IMR-90 (cell line): ENCODE data around the gene GLRA3. TPM values are rescaled to one million over a fixed set of nuclear protein-coding genes. Genes with fewer than 3 reads are reported as not detected.

Experiments
- ATAC-seq: fragments of 200-7000 bp; cut with Tn5 transposase; 2 replicates; pipeline ENCODE4 v1.9.1; 2020; ENCODE audit warnings: low read depth, mild to moderate bottlenecking, moderate library complexity
- BruUV-seq: library from RNA; stranded (reverse); fragments of 400-500 nt; replicated peaks from 2 replicates; lab custom pipeline; 2021; lab: Mats Ljungman, UMichigan
- CTCF ChIA-PET: fragments of 300-600 bp; formaldehyde crosslinking; extraction: SDS; loops from one replicate; lab custom pipeline; 2021; ENCODE audit warnings: antibody characterized with exemption; lab: Yijun Ruan, JAX
- POLR2A ChIA-PET: fragments of 300-600 bp; sonication (Branson Sonifier 250); formaldehyde crosslinking; loops from one replicate; lab custom pipeline; 2022; ENCODE audit warnings: antibody characterized with exemption; ENCODE audit not compliant: unreplicated experiment; lab: Charles Lee
- DNase-seq: peaks from one replicate; pipeline ENCODE4 v3.0.0; 2013
- H2AFZ ChIP-seq: replicated peaks from 2 replicates; pipeline ENCODE3; 2013; ENCODE audit warnings: low read length, mild to moderate bottlenecking; ENCODE audit not compliant: poor library complexity
- H2AK5ac ChIP-seq: 2 replicates; pipeline ENCODE4 v1.6.1; 2013; ENCODE audit warnings: low read depth, low read length, inconsistent platforms
- H2AK9ac ChIP-seq: replicated peaks from 2 replicates; pipeline ENCODE3; 2013; ENCODE audit warnings: mild to moderate bottlenecking, low read depth, low read length, moderate library complexity; ENCODE audit not compliant: poor library complexity
- H2BK120ac ChIP-seq: 2 replicates; pipeline ENCODE4 v1.6.1; 2013; ENCODE audit warnings: low read depth, low read length, inconsistent platforms
- H2BK15ac ChIP-seq: 3 replicates; pipeline ENCODE4 v1.6.1; 2013; ENCODE audit warnings: low read depth, low read length, inconsistent platforms
- H2BK20ac ChIP-seq: 2 replicates; pipeline ENCODE4 v1.6.1; 2013; ENCODE audit warnings: low read depth, mild to moderate bottlenecking, inconsistent platforms, low read length, moderate library complexity
- H2BK5ac ChIP-seq: 2 replicates; pipeline ENCODE4 v1.6.1; 2013; ENCODE audit warnings: mild to moderate bottlenecking, low read depth, low read length, inconsistent platforms; ENCODE audit not compliant: poor library complexity, severe bottlenecking
- H3K14ac ChIP-seq: replicated peaks from 2 replicates; pipeline ENCODE4 v1.6.1; 2013; ENCODE audit warnings: low read depth, low read length, inconsistent platforms
- H3K18ac ChIP-seq: 2 replicates; pipeline ENCODE4 v1.6.1; 2013; ENCODE audit warnings: low read depth, low read length, control low read depth
- H3K23ac ChIP-seq: 2 replicates; pipeline ENCODE4 v1.6.1; 2013; ENCODE audit warnings: low read depth, low read length, inconsistent platforms
- H3K27ac ChIP-seq: 2 replicates; pipeline ENCODE4 v1.5.1; 2013; ENCODE audit warnings: mild to moderate bottlenecking, control low read depth, low read length; ENCODE audit not compliant: insufficient read depth
- H3K27me3 ChIP-seq: 2 replicates; pipeline ENCODE4 v1.6.1; 2013; ENCODE audit warnings: low read length; ENCODE audit not compliant: control insufficient read depth, insufficient read depth
- H3K36me3 ChIP-seq: 2 replicates; pipeline ENCODE4 v1.6.1; 2013; ENCODE audit warnings: low read length, mixed read lengths; ENCODE audit not compliant: control insufficient read depth, insufficient read depth
- H3K4ac ChIP-seq: 2 replicates; pipeline ENCODE4 v1.6.1; 2013; ENCODE audit warnings: low read depth, low read length, inconsistent platforms
- H3K4me1 ChIP-seq: 2 replicates; pipeline ENCODE4 v1.6.1; 2013; ENCODE audit warnings: low read length, mixed read lengths; ENCODE audit not compliant: control insufficient read depth, insufficient read depth
- H3K4me2 ChIP-seq: 2 replicates; pipeline ENCODE4 v1.6.1; 2013; ENCODE audit warnings: low read depth, mild to moderate bottlenecking, control low read depth, low read length, moderate library complexity
- H3K4me3 ChIP-seq: 2 replicates; pipeline ENCODE4 v1.5.1; 2013; ENCODE audit warnings: low read depth, mild to moderate bottlenecking, control low read depth, low read length, moderate library complexity; ENCODE audit not compliant: insufficient read depth
- H3K56ac ChIP-seq: 2 replicates; pipeline ENCODE4 v1.6.1; 2013; ENCODE audit warnings: low read length, inconsistent platforms; ENCODE audit not compliant: insufficient read depth; ENCODE audit errors: extremely low read depth
- H3K79me1 ChIP-seq, 2 experiments: 2 replicates each; pipeline ENCODE4 v1.6.1; 2013; ENCODE audit warnings: low read length in 2 of 2, inconsistent platforms in 1 of 2, low read depth in 1 of 2
- H3K9ac ChIP-seq: 2 replicates; pipeline ENCODE4 v1.6.1; 2013; ENCODE audit warnings: low read depth, low read length, control low read depth
- H3K9me1 ChIP-seq: 2 replicates; pipeline ENCODE4 v1.6.1; 2013; ENCODE audit warnings: low read length, inconsistent platforms; ENCODE audit not compliant: insufficient read depth
- H3K9me3 ChIP-seq: 2 replicates; pipeline ENCODE4 v1.6.1; 2013; ENCODE audit warnings: low read length; ENCODE audit not compliant: control insufficient read depth, insufficient read depth
- H4K20me1 ChIP-seq: 2 replicates; pipeline ENCODE4 v1.6.1; 2013; ENCODE audit warnings: low read length, inconsistent platforms; ENCODE audit not compliant: insufficient read depth
- H4K5ac ChIP-seq: 2 replicates; pipeline ENCODE4 v1.6.1; 2013; ENCODE audit warnings: mild to moderate bottlenecking, low read depth, low read length, control low read depth
- H4K8ac ChIP-seq, 2 experiments: 2 replicates each; pipeline ENCODE4 v1.6.1; 2013; ENCODE audit warnings: low read depth in 2 of 2, low read length in 2 of 2, control low read depth in 1 of 2, inconsistent platforms in 1 of 2
- H4K91ac ChIP-seq: 2 replicates; pipeline ENCODE4 v1.6.1; 2013; ENCODE audit warnings: low read depth, low read length, inconsistent platforms; ENCODE audit not compliant: insufficient read depth
- CEBPB ChIP-seq: IDR thresholded peaks from 2 replicates; pipeline ENCODE4 v1.6.1; 2012; ENCODE audit warnings: low read depth, low read length, improper control_type of control experiment
- MAFK ChIP-seq: IDR thresholded peaks from 2 replicates; pipeline ENCODE4 v1.6.1; 2012; ENCODE audit warnings: low read depth, low read length, improper control_type of control experiment
- NFE2L2 ChIP-seq: fragments of 150-350 bp; IDR thresholded peaks from 2 replicates; pipeline ENCODE4 v1.6.1; 2016; ENCODE audit warnings: low read depth, mild to moderate bottlenecking, low read length
- RCOR1 ChIP-seq: IDR thresholded peaks from 2 replicates; pipeline ENCODE4 v1.6.1; 2012; ENCODE audit warnings: mild to moderate bottlenecking, low read length, improper control_type of control experiment; ENCODE audit not compliant: insufficient replicate concordance
- WGBS, 2 experiments: methylation state at CpG; one replicate each; pipeline versions ENCODE4 v1.1.5 to v1.1.7; 2013; ENCODE audit warnings: missing lambda C conversion rate in 2 of 2; ENCODE audit not compliant: insufficient read length in 1 of 2; ENCODE audit errors: extremely low coverage in 2 of 2; 5-methylcytosine and 5-hydroxymethylcytosine counted together
- dilution Hi-C: fragments of 300-500 bp; cut with HindIII; formaldehyde crosslinking; loops from one replicate; pipeline ENCODE4 v1.14.3; 2018; ENCODE audit warnings: low sequenced_read_pairs; ENCODE audit not compliant: unreplicated experiment
- in situ Hi-C: fragments of 300-500 bp; cut with MboI; formaldehyde crosslinking; loops from 3 replicates; pipeline ENCODE4 v1.14.3; 2019; ENCODE audit warnings: low sequenced_read_pairs, inconsistent platforms, mixed read lengths
- intact Hi-C: fragments of 100-400 bp; cut with micrococcal nuclease; formaldehyde crosslinking; loops from 2 replicates; pipeline ENCODE4 v1.10.0; 2022
- polyA plus RNA-seq, 3 experiments: library from polyadenylated mRNA; depleted of rRNA; stranded (reverse); fragments of >200 nt; gene quantifications; 2 replicates each; pipeline ENCODE4 v1.2.3, GENCODE V29; 2012; ENCODE audit warnings: low replicate concordance in 1 of 3
- total RNA-seq: library from RNA; depleted of rRNA; stranded (reverse); fragments of >200 nt; gene quantifications from 2 replicates; pipeline ENCODE4 v1.2.3, GENCODE V29; 2012
- TF ChIP-seq, protein P1 (sequence below): fragments of 150-350 bp; IDR thresholded peaks from 2 replicates; pipeline ENCODE4 v1.6.1; 2016; ENCODE audit warnings: low read depth, mild to moderate bottlenecking, low read length, moderate library complexity, borderline replicate concordance
- TF ChIP-seq, protein P2 (sequence below): conservative IDR thresholded peaks from 2 replicates; pipeline ENCODE4 v1.5.1; 2012; ENCODE audit warnings: mild to moderate bottlenecking, low read depth, low read length, improper control_type of control experiment

Gene GLRA3
- total and polyA plus RNA-seq, 2 of the 4 experiments (the other 2 are of a cell fraction): not detected

DNA sequence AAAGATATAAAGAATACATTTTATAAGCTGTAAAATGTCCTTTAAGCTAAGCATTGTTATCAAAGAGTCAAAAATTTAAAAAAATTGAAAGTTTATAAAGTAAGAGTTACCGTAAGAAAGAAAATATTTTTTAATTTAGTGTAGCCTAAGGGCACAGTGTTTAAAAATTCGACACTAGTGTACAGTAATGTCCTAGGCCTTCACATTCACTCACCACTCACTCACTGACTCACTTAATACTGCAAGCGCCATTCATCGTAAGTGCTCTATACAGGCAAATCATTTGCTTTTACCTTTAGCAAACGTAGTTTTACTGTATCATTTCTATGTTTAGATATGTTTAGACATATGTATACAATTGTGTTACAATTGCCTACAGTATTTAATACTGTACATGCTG is 20.2 kb downstream of the GLRA3 start:
- H3K56ac ChIP-seq: no peak overlapping the region
- no peak overlapping the region for H3K14ac ChIP-seq
- H4K5ac ChIP-seq: no peak overlapping the region
- no peaks in the 10 kb centered on the region for H3K36me3 ChIP-seq
- DNase-seq: no peak
- intact Hi-C loops (no loop called here), in situ Hi-C loops (no loop called here), dilution Hi-C loops (no loop called here)
- no peak overlapping the region for H2AFZ ChIP-seq
- no peak for ATAC-seq
- no peak overlapping the region for H4K8ac ChIP-seq
- H3K9me3 ChIP-seq: peaks cover 2% of the 10 kb centered on the region
- H3K9ac ChIP-seq: no peak overlapping the region
- no peak overlapping the region for H2BK15ac ChIP-seq
- H3K23ac ChIP-seq: no peak overlapping the region
- no peaks in the 10 kb centered on the region for H3K9me1 ChIP-seq
- H3K18ac ChIP-seq: no peak overlapping the region
- no peak overlapping the region for H2BK120ac ChIP-seq
- no peaks in the 10 kb centered on the region for H3K79me1 ChIP-seq
- H3K4me3 ChIP-seq: no peak overlapping the region
- no peak overlapping the region for H3K27ac ChIP-seq
- H2AK5ac ChIP-seq: no peak overlapping the region
- H3K4me1 ChIP-seq: no peaks in the 10 kb centered on the region
- no peak overlapping the region for H2BK20ac ChIP-seq
- H3K27me3 ChIP-seq: no peaks in the 10 kb centered on the region
- BruUV-seq: no TSS peak
- TF ChIP-seq, protein P1, sequence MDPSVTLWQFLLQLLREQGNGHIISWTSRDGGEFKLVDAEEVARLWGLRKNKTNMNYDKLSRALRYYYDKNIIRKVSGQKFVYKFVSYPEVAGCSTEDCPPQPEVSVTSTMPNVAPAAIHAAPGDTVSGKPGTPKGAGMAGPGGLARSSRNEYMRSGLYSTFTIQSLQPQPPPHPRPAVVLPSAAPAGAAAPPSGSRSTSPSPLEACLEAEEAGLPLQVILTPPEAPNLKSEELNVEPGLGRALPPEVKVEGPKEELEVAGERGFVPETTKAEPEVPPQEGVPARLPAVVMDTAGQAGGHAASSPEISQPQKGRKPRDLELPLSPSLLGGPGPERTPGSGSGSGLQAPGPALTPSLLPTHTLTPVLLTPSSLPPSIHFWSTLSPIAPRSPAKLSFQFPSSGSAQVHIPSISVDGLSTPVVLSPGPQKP: no peak
- TF ChIP-seq RCOR1: no peak
- no peak for TF ChIP-seq CEBPB
- TF ChIP-seq, protein P2, sequence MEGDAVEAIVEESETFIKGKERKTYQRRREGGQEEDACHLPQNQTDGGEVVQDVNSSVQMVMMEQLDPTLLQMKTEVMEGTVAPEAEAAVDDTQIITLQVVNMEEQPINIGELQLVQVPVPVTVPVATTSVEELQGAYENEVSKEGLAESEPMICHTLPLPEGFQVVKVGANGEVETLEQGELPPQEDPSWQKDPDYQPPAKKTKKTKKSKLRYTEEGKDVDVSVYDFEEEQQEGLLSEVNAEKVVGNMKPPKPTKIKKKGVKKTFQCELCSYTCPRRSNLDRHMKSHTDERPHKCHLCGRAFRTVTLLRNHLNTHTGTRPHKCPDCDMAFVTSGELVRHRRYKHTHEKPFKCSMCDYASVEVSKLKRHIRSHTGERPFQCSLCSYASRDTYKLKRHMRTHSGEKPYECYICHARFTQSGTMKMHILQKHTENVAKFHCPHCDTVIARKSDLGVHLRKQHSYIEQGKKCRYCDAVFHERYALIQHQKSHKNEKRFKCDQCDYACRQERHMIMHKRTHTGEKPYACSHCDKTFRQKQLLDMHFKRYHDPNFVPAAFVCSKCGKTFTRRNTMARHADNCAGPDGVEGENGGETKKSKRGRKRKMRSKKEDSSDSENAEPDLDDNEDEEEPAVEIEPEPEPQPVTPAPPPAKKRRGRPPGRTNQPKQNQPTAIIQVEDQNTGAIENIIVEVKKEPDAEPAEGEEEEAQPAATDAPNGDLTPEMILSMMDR: no peak
- TF ChIP-seq MAFK: no peak
- no peak for TF ChIP-seq NFE2L2
- ChIA-PET CTCF (no interaction called here), POLR2A (no interaction called here)
- H3K4me2 ChIP-seq: no peak overlapping the region
- no peak overlapping the region for H2AK9ac ChIP-seq
- no peaks in the 10 kb centered on the region for H4K20me1 ChIP-seq
- H2BK5ac ChIP-seq: no peak overlapping the region
- WGBS, 2 experiments: no CpG with 5 or more reads among the region's 5 CpGs
- H4K91ac ChIP-seq: no peak overlapping the region
- no peak overlapping the region for H3K4ac ChIP-seq
